HepG2 (cell line): ENCODE data around the gene MTMR6. TPM values are rescaled to one million over a fixed set of nuclear protein-coding genes. Genes with fewer than 3 reads are reported as not detected.

Experiments used
- ARID2 ChIP-seq: sonication (generic); formaldehyde crosslinking; IDR thresholded peaks from 2 replicates; pipeline ENCODE4 v1.8.1; 2022; ENCODE audit warnings: mild to moderate bottlenecking, missing genetic modification reagents, borderline replicate concordance
- CBX2 ChIP-seq, 2 experiments: fragments of 200-600 bp in 1 of 2; sonication (generic); formaldehyde crosslinking in 1 of 2; IDR thresholded peaks; 2 replicates each; pipeline versions ENCODE4 v1.7.0 to v1.8.1; 2018 to 2022; ENCODE audit warnings: low read depth in 2 of 2, low read length in 1 of 2, mild to moderate bottlenecking in 1 of 2, missing genetic modification reagents in 1 of 2
- NFRKB ChIP-seq: fragments of 450-650 bp; IDR thresholded peaks from 2 replicates; pipeline ENCODE4 v1.6.1; 2017
- PHF20 ChIP-seq: sonication (generic); formaldehyde crosslinking; IDR thresholded peaks from 2 replicates; pipeline ENCODE4 v1.5.0; 2020; ENCODE audit warnings: mild to moderate bottlenecking, missing genetic modification reagents
- RFXAP ChIP-seq: sonication (generic); formaldehyde crosslinking; IDR thresholded peaks from 2 replicates; pipeline ENCODE4 v1.4.0; 2020; ENCODE audit warnings: missing genetic modification reagents, borderline replicate concordance
- TAF15 ChIP-seq: fragments of 200-400 bp; formaldehyde crosslinking; IDR thresholded peaks from one replicate; pipeline ENCODE4 v1.6.1; 2018; ENCODE audit warnings: mild to moderate bottlenecking, low read depth, low read length; ENCODE audit not compliant: poor library complexity, severe bottlenecking
- ZBTB42 ChIP-seq: sonication (generic); formaldehyde crosslinking; IDR thresholded peaks from 2 replicates; pipeline ENCODE4 v1.5.0; 2020; ENCODE audit warnings: mild to moderate bottlenecking, missing genetic modification reagents
- ZKSCAN1 ChIP-seq: fragments of 150-350 bp; IDR thresholded peaks from 2 replicates; pipeline ENCODE4 v1.6.1; 2014; ENCODE audit warnings: low read length
- ZMYM2 ChIP-seq: sonication (generic); formaldehyde crosslinking; IDR thresholded peaks from 2 replicates; pipeline ENCODE4 v1.8.0; 2022; ENCODE audit warnings: mild to moderate bottlenecking, missing genetic modification reagents
- ZNF138 ChIP-seq: sonication (generic); formaldehyde crosslinking; IDR thresholded peaks from 2 replicates; pipeline ENCODE4 v1.5.0; 2020; ENCODE audit warnings: mild to moderate bottlenecking, low read depth, missing genetic modification reagents
- ZNF441 ChIP-seq: sonication (generic); formaldehyde crosslinking; IDR thresholded peaks from 2 replicates; pipeline ENCODE4 v1.7.0; 2021; ENCODE audit warnings: missing genetic modification reagents, borderline replicate concordance
- ZNF773 ChIP-seq: sonication (generic); formaldehyde crosslinking; IDR thresholded peaks from 2 replicates; pipeline ENCODE4 v1.4.0; 2020; ENCODE audit warnings: missing genetic modification reagents, borderline replicate concordance
- ZNF841 ChIP-seq: sonication (generic); formaldehyde crosslinking; IDR thresholded peaks from 2 replicates; pipeline ENCODE4 v1.8.1; 2023; ENCODE audit warnings: missing genetic modification reagents, borderline replicate concordance
- polyA plus RNA-seq, 8 experiments: library from polyadenylated mRNA; depleted of rRNA in 3 of 8; stranded (reverse) in 7 of 8; unstranded in 1 of 8; fragments of >200 nt; fragmentation: Illumina TruSeq in 4 of 8; extraction: Trizol in 4 of 8; gene quantifications; 2 replicates each; pipeline versions ENCODE4 v1.2.1 to v1.2.3, GENCODE V29; 2011 to 2016; ENCODE audit warnings: low read depth in 4 of 8, missing spikeins in 1 of 8, mixed read lengths in 1 of 8; ENCODE audit not compliant: insufficient read depth in 1 of 8
- total RNA-seq, 5 experiments: library from RNA; depleted of rRNA; stranded (reverse); fragments of >200 nt; fragmentation: Illumina TruSeq; extraction: Trizol; gene quantifications; 2 replicates each; pipeline ENCODE4 v1.2.3, GENCODE V29; 2016; ENCODE audit warnings: low read depth in 1 of 5
- TF ChIP-seq, protein P1 (sequence below): sonication (generic); formaldehyde crosslinking; IDR thresholded peaks from 2 replicates; pipeline ENCODE4 v1.4.0; 2020; ENCODE audit warnings: mild to moderate bottlenecking, missing genetic modification reagents
- TF ChIP-seq, protein P2 (sequence below): sonication (generic); formaldehyde crosslinking; IDR thresholded peaks from 2 replicates; pipeline ENCODE4 v1.5.0; 2020; ENCODE audit warnings: missing genetic modification reagents
- TF ChIP-seq, protein P3 (sequence below), 2 experiments: sonication (generic) in 1 of 2; formaldehyde crosslinking in 1 of 2; IDR thresholded peaks; 2 replicates each; pipeline versions ENCODE4 v1.6.1 to v1.9.0; 2014 to 2022; ENCODE audit warnings: antibody characterized with exemption in 1 of 2, borderline replicate concordance in 1 of 2, inconsistent platforms in 1 of 2, low read depth in 1 of 2, missing genetic modification reagents in 1 of 2
- TF ChIP-seq, protein P4 (sequence below): sonication (generic); formaldehyde crosslinking; conservative IDR thresholded peaks from 2 replicates; pipeline ENCODE4 v1.4.0; 2020; ENCODE audit warnings: missing genetic modification reagents

MTMR6 gene
- total and polyA plus RNA-seq, 2 of the 13 experiments (the other 11 are each of a cell fraction or from before 2014, with no cell fraction given), result 3.4 to 7.8 TPM

DNA sequence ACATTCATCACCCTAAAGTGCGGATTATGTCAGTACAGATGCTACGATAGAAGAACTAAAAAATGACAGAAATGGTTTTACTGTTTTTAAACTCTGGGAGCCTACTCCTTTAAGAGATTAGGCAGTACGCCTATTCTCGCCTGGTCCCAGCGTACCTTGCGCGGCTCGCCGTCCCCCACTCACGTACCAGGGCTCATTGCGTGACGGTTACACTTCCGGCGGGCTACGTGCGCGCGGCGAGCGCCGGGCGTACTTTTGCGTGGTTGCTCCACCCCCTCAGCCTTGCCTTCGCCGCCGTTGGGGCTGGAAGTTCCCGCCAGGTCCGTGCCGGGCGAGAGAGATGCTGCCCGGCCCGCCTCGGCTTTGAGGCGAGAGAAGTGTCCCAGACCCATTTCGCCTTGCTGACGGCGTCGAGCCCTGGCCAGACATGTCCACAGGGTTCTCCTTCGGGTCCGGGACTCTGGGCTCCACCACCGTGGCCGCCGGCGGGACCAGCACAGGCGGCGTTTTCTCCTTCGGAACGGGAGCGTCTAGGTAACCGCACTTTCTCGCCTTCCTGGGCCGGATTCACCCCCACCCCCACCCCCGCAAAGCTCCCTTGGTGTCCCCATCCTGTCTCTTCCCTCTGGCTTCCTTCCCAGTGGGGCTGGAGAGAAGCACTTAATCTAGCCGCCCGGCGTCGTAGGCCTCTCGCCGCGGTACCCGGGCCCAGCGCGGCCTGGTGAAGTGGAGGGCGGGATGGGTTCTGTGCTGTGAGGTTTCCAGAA is 14.2 kb upstream of the MTMR6 start, which contains the start of gene NUP58 (continued):
- TF ChIP-seq ZBTB42 (CRISPR knock-in tag) (0 out of 2 replicates have a peak, but pooled peaks have one; percentile 58), RFXAP (CRISPR knock-in tag) (no peak), CBX2 (IDR thresholded peaks at IDR 0.05; ENCODE audit: low read depth, low read length) (no peak), CBX2 (CRISPR knock-in tag; IDR thresholded peaks at IDR 0.05; ENCODE audit: low read depth) (no peak), ZNF138 (peak; percentile 60; the same call in 1 of the 2 replicates), NFRKB (no peak), ARID2 (no peak), ZMYM2 (no peak), PHF20 (CRISPR knock-in tag) (peak; percentile 86; the same call in 1 of the 2 replicates), ZNF773 (CRISPR knock-in tag) (no peak), ZKSCAN1 (no peak), ZNF841 (CRISPR knock-in tag) (no peak), TAF15 (no peak), ZNF441 (peak; percentile 82; the same call in 1 of the 2 replicates)
- TF ChIP-seq, protein P1, sequence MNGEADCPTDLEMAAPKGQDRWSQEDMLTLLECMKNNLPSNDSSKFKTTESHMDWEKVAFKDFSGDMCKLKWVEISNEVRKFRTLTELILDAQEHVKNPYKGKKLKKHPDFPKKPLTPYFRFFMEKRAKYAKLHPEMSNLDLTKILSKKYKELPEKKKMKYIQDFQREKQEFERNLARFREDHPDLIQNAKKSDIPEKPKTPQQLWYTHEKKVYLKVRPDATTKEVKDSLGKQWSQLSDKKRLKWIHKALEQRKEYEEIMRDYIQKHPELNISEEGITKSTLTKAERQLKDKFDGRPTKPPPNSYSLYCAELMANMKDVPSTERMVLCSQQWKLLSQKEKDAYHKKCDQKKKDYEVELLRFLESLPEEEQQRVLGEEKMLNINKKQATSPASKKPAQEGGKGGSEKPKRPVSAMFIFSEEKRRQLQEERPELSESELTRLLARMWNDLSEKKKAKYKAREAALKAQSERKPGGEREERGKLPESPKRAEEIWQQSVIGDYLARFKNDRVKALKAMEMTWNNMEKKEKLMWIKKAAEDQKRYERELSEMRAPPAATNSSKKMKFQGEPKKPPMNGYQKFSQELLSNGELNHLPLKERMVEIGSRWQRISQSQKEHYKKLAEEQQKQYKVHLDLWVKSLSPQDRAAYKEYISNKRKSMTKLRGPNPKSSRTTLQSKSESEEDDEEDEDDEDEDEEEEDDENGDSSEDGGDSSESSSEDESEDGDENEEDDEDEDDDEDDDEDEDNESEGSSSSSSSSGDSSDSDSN, result peak; percentile 80
- TF ChIP-seq, protein P2, sequence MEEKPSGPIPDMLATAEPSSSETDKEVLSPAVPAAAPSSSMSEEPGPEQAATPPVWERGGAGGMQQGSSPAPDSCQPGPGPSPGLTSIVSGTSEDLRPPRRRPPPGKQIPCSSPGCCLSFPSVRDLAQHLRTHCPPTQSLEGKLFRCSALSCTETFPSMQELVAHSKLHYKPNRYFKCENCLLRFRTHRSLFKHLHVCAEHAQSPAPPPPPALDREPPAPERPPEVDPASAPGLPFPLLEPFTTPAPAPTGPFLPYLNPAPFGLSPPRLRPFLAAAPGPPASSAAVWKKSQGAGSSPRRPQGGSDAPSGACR (CRISPR knock-in tag), result peak; percentile 77; the same call in 1 of the 2 replicates
- TF ChIP-seq, protein P3, sequence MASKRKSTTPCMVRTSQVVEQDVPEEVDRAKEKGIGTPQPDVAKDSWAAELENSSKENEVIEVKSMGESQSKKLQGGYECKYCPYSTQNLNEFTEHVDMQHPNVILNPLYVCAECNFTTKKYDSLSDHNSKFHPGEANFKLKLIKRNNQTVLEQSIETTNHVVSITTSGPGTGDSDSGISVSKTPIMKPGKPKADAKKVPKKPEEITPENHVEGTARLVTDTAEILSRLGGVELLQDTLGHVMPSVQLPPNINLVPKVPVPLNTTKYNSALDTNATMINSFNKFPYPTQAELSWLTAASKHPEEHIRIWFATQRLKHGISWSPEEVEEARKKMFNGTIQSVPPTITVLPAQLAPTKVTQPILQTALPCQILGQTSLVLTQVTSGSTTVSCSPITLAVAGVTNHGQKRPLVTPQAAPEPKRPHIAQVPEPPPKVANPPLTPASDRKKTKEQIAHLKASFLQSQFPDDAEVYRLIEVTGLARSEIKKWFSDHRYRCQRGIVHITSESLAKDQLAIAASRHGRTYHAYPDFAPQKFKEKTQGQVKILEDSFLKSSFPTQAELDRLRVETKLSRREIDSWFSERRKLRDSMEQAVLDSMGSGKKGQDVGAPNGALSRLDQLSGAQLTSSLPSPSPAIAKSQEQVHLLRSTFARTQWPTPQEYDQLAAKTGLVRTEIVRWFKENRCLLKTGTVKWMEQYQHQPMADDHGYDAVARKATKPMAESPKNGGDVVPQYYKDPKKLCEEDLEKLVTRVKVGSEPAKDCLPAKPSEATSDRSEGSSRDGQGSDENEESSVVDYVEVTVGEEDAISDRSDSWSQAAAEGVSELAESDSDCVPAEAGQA (IDR thresholded peaks at IDR 0.05; ENCODE audit: low read depth), result peak; percentile 81
- TF ChIP-seq, protein P3 (CRISPR knock-in tag; IDR thresholded peaks at IDR 0.05; ENCODE audit: borderline replicate concordance), result no peak
- TF ChIP-seq, protein P4, sequence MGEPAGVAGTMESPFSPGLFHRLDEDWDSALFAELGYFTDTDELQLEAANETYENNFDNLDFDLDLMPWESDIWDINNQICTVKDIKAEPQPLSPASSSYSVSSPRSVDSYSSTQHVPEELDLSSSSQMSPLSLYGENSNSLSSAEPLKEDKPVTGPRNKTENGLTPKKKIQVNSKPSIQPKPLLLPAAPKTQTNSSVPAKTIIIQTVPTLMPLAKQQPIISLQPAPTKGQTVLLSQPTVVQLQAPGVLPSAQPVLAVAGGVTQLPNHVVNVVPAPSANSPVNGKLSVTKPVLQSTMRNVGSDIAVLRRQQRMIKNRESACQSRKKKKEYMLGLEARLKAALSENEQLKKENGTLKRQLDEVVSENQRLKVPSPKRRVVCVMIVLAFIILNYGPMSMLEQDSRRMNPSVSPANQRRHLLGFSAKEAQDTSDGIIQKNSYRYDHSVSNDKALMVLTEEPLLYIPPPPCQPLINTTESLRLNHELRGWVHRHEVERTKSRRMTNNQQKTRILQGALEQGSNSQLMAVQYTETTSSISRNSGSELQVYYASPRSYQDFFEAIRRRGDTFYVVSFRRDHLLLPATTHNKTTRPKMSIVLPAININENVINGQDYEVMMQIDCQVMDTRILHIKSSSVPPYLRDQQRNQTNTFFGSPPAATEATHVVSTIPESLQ (CRISPR knock-in tag), result no peak
